SK-N-MC (cell line): Measurements from ENCODE around the gene ATF6B.

ENCODE experiments used
- DNase-seq: peaks from one replicate; pipeline ENCODE4 v3.0.0-alpha.2; 2011; ENCODE audit warnings: low read depth, low spot score
- H3K27ac ChIP-seq: fragments of 200-600 bp; sonication (generic); 2 replicates; pipeline ENCODE4 v1.5.1; 2016; ENCODE audit warnings: mixed run types
- H3K36me3 ChIP-seq: fragments of 200-600 bp; sonication (generic); 2 replicates; pipeline ENCODE4 v1.6.1; 2017; ENCODE audit warnings: antibody characterized with exemption, low read length, mixed read lengths; ENCODE audit not compliant: insufficient read depth
- H3K4me3 ChIP-seq: fragments of 200-600 bp; sonication (generic); 2 replicates; pipeline ENCODE4 v1.5.1; 2016
- H3K9ac ChIP-seq: fragments of 200-600 bp; sonication (generic); 2 replicates; pipeline ENCODE4 v1.8.0; 2017; ENCODE audit warnings: mixed run types, mixed read lengths; ENCODE audit not compliant: insufficient read length
- H3K9me3 ChIP-seq: fragments of 200-600 bp; sonication (generic); 2 replicates; pipeline ENCODE4 v1.6.1; 2017; ENCODE audit warnings: low read depth, mild to moderate bottlenecking, antibody characterized with exemption, low read length, moderate library complexity, mixed read lengths
- EZH2 ChIP-seq: fragments of 200-600 bp; sonication (generic); IDR thresholded peaks from one replicate; pipeline ENCODE4 v1.6.1; 2017; ENCODE audit warnings: antibody characterized with exemption
- FOXP2 ChIP-seq: optimal IDR thresholded peaks from 2 replicates; pipeline ENCODE3; 2011; ENCODE audit warnings: mild to moderate bottlenecking, moderate library complexity; ENCODE audit not compliant: insufficient read depth; ENCODE audit errors: extremely low read length, control extremely low read depth
- POLR2AphosphoS5 ChIP-seq: IDR thresholded peaks from 2 replicates; pipeline ENCODE4 v1.6.1; 2012; ENCODE audit warnings: mild to moderate bottlenecking, low read depth, low read length, borderline replicate concordance

The ATF6B gene

GRCh38 chr6:32113386-32114352 lies 14.4 kb downstream of the ATF6B start:
- Histone ChIP-seq H3K9ac (no peak overlapping the region), H3K9me3 (no peaks in the 10 kb centered on the region), H3K4me3 (no peak overlapping the region), H3K27ac (no peak overlapping the region), H3K36me3 (peaks cover 16% of the 10 kb centered on the region; the same call in 1 of the 2 replicates)
- no peak; the same call in 1 of the 2 replicates for TF ChIP-seq POLR2AphosphoS5
- TF ChIP-seq FOXP2, result no peak
- no peak for TF ChIP-seq EZH2
- DNase-seq, result no peak

- H3K9me3 ChIP-seq, result no peaks in the 10 kb centered on the region
- H3K9ac ChIP-seq, result no peak overlapping the region
- TF ChIP-seq POLR2AphosphoS5, result no peak
- no peak for TF ChIP-seq FOXP2
- no peak for TF ChIP-seq EZH2
- no peak overlapping the region for H3K4me3 ChIP-seq
- no peak for DNase-seq
- peaks cover 10% of the 10 kb centered on the region; the same call in 1 of the 2 replicates for H3K36me3 ChIP-seq
- H3K27ac ChIP-seq, result no peak overlapping the region
Measured at GRCh38 chr6:32112431-32112980, 15.5 kb downstream of the ATF6B start.

- no peaks in the 10 kb centered on the region for H3K9me3 ChIP-seq
- no peak for DNase-seq
- no peak overlapping the region for H3K9ac ChIP-seq
- peaks cover 4% of the 10 kb centered on the region; the same call in 1 of the 2 replicates for H3K36me3 ChIP-seq
- no peak overlapping the region for H3K27ac ChIP-seq
- no peak overlapping the region for H3K4me3 ChIP-seq
- TF ChIP-seq POLR2AphosphoS5 (no peak), FOXP2 (no peak), EZH2 (no peak)
Measured at GRCh38 chr6:32111424-32112066, 16.5 kb downstream of the ATF6B start.

- Histone ChIP-seq H3K36me3 (no peaks in the 10 kb centered on the region), H3K27ac (no peak overlapping the region), H3K9ac (no peak overlapping the region), H3K9me3 (no peaks in the 10 kb centered on the region), H3K4me3 (no peak overlapping the region)
- no peak for DNase-seq
- no peak for TF ChIP-seq EZH2
- no peak for TF ChIP-seq FOXP2
- no peak for TF ChIP-seq POLR2AphosphoS5
Measured at GRCh38 chr6:32110632-32111031, 17.4 kb downstream of the ATF6B start.

- no peak for DNase-seq
- Histone ChIP-seq H3K9ac (no peak overlapping the region), H3K27ac (no peak overlapping the region), H3K36me3 (no peaks in the 10 kb centered on the region), H3K4me3 (no peak overlapping the region), H3K9me3 (no peaks in the 10 kb centered on the region)
- TF ChIP-seq EZH2 (no peak), FOXP2 (no peak), POLR2AphosphoS5 (no peak)
Measured at GRCh38 chr6:32109765-32110160, 18.3 kb downstream of the ATF6B start.

- TF ChIP-seq EZH2, result no peak
- TF ChIP-seq POLR2AphosphoS5, result no peak
- TF ChIP-seq FOXP2, result no peak
Measured at GRCh38 chr6:32109114-32109764, 18.8 kb downstream of the ATF6B start, which contains the start of gene TNXB. Gene TNXB, minus strand, starts transcription at chr6:32109338. Its CDS starts 11,140 bp downstream, at chr6:32098198.

GRCh38 chr6:32108727-32109113 lies 19.3 kb downstream of the ATF6B start:
- Histone ChIP-seq H3K27ac (no peak overlapping the region), H3K4me3 (peak overlapping the region; percentile 56), H3K9me3 (no peaks in the 10 kb centered on the region), H3K36me3 (no peaks in the 10 kb centered on the region), H3K9ac (no peak overlapping the region)
- no peak for DNase-seq
- TF ChIP-seq POLR2AphosphoS5 (no peak), FOXP2 (no peak), EZH2 (no peak)

More at GRCh38 chr6:32109114-32109764, 18.8 kb downstream of the ATF6B start, which contains the start of gene TNXB:
- no peak within 1 kb of the TSS for H3K27ac ChIP-seq
- H3K9me3 ChIP-seq, result no peaks in the 10 kb centered on the region
- peak within 1 kb of the TSS; percentile 56 for H3K4me3 ChIP-seq
- no peaks in the 10 kb centered on the region for H3K36me3 ChIP-seq
- no peak within 1 kb of the TSS for H3K9ac ChIP-seq
- DNase-seq, result no peak

GRCh38 chr6:32108094-32108627 lies 19.9 kb downstream of the ATF6B start:
- Histone ChIP-seq H3K36me3 (no peaks in the 10 kb centered on the region), H3K9ac (peak overlapping the region; percentile 2), H3K9me3 (no peaks in the 10 kb centered on the region), H3K27ac (no peak overlapping the region), H3K4me3 (peak overlapping the region; percentile 56)
- DNase-seq, result no peak
- TF ChIP-seq EZH2 (no peak), FOXP2 (no peak), POLR2AphosphoS5 (no peak)
